GM23248 (cell line): ENCODE data around the gene RIT2.

Experiments
- EZH2 ChIP-seq: fragments of 200-600 bp; sonication (generic); IDR thresholded peaks from 2 replicates; pipeline ENCODE4 v1.6.1; 2018; ENCODE audit warnings: antibody characterized with exemption, mild to moderate bottlenecking; ENCODE audit not compliant: insufficient read depth, poor library complexity, severe bottlenecking
- EZH2phosphoT487 ChIP-seq: fragments of 200-600 bp; sonication (generic); IDR thresholded peaks from 2 replicates; pipeline ENCODE4 v1.6.1; 2018; ENCODE audit warnings: antibody characterized with exemption, moderate library complexity, mild to moderate bottlenecking, low read depth; ENCODE audit not compliant: insufficient read depth

DNA sequence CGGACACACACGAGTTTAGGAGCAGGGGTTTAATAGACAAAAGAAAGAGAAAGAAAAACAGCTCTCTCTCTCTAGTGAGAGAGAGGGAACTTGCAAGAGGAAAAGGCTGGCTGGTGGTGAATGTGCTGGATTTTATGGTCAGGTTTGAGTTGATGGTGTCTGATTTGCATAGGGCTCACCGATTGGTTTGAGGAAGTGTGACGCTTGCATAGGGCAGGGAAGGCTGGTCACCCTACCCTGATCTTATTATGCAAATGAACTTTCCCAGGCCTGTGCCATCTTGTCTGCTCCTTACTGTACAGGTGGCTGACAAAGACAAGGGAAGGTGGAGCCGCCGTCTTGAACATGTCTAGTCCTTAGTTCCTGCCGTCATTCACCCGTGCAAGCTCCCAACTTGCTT lies 408.9 kb downstream of the RIT2 start:
- TF ChIP-seq EZH2phosphoT487 (no peak), EZH2 (no peak)
